SKM-1 (cell line): ENCODE data around the gene ITPR3.

Experiments used
- DNase-seq: peaks from one replicate; lab custom pipeline; 2025; ENCODE audit not compliant: unreplicated experiment; lab: John Stamatoyannopoulos, UW

ITPR3 gene

GRCh38 chr6:33683576-33684427 lies 62.7 kb downstream of the ITPR3 start:
- DNase-seq = no peak

DNA sequence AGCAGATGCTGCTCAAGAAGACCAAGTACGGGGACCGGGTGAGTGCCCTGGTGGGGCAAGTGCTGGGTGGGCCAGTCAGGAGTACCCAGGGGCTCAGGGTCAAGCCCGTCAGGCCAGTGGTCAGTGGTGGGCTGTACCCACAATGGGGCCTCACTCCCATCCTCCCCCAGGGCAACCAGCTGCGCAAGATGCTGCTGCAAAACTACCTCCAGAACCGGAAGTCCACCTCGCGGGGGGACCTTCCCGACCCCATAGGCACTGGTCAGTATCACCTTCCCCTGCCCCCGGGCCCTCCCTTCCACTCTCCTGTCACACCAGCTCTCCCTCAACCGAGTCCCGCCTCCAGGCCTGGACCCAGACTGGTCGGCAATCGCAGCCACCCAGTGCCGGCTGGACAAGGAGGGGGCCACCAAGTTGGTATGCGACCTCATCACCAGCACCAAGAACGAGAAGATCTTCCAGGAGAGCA lies 63.3 kb downstream of the ITPR3 start:
- DNase-seq = no peak

DNA sequence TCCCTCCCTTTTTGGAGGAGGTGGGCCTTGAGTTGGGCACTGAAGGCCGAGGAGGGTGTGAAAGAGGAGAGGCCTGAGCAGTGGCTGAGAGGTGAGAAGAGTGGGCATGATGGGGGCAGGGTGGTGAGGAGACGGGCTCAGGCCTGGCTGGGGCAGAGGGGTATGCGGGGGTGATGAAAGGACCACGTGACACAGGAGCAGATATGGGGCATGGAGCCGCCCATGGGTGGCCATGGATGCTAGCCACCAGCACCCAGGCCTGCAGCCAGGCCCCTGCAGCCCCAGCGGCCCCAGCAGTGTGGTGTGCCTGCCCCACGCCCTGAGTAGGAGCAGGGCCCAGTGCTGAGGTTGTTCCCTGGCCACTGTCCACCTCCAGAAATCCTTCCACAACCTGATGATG lies 63.9 kb downstream of the ITPR3 start:
- no peak for DNase-seq

- no peak for DNase-seq
Observed at GRCh38 chr6:33685411-33686224, 64.5 kb downstream of the ITPR3 start.

DNA sequence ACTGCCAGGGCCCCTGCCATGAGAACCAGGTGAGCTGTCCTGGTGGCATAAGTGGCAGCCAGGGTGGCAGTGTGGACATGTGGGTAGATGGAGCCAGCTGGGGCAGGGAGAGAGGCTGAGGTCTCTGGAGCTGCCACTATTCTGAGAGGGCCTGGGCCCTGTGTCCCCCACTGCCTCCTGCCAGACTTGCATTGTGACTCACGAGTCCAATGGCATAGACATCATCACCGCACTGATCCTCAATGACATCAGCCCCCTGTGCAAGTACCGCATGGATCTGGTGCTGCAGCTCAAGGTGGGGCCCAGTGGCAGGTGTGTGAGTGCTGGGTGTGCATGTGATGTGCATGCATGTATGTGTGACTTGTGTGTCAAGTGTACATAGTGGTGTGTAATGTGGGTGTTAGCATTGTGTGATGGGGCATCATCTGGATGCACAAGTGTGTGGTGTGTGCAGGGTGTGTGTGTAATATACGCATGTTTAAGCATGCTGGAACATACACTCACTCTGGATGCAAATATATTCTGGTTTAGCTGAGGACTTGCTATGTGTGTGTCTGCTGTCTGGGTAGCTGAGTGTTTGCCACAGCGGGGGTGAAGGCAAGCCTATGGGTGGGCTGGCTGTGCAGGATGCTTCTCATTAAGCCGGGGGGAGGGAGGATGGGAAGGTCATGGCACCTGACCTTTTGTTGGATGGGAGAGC lies 65.3 kb downstream of the ITPR3 start:
- no peak for DNase-seq

DNA sequence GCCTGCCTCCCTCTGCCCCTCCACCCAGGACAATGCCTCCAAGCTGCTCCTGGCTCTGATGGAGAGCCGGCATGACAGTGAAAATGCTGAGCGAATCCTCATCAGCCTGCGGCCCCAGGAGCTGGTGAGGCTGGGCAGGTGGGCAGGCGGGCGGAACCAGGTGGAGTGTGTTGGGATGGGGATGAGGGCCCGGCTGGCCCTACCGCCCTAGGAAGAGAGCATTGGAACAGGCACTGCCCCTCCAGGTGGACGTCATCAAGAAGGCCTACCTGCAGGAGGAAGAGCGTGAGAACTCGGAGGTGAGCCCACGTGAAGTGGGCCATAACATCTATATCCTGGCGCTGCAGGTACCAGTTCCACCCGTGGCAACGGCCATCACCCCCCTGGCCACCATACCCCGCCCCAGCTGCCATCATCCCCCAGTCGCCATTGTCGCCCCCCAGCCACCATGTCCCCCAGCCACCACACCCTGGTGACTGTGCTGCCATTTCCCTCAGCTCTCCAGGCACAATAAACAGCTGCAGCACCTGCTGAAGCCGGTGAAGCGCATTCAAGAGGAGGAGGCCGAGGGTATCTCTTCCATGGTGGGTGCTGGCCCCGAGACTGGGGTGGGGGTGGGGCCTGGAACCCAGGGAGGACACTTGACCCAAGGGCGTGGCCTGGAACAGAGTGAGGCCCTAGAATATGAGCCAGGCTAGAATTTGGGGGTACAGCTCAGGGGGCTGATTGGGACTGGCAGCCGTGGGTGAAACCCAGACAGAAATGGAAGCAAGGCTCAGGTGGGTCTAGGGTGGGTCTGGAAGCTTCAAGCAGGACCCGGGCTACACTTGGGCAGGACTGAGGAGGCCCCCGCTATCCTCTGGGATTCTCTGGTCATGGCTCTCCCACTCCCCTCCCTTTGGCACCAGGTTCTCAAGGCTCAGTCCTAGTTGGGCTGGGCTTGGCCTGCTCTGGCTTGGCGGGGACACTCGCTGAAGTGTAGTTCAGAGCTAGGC lies 66.2 kb downstream of the ITPR3 start:
- no peak for DNase-seq

- no peak for DNase-seq
Observed at GRCh38 chr6:33688006-33688405, 66.9 kb downstream of the ITPR3 start.

DNA sequence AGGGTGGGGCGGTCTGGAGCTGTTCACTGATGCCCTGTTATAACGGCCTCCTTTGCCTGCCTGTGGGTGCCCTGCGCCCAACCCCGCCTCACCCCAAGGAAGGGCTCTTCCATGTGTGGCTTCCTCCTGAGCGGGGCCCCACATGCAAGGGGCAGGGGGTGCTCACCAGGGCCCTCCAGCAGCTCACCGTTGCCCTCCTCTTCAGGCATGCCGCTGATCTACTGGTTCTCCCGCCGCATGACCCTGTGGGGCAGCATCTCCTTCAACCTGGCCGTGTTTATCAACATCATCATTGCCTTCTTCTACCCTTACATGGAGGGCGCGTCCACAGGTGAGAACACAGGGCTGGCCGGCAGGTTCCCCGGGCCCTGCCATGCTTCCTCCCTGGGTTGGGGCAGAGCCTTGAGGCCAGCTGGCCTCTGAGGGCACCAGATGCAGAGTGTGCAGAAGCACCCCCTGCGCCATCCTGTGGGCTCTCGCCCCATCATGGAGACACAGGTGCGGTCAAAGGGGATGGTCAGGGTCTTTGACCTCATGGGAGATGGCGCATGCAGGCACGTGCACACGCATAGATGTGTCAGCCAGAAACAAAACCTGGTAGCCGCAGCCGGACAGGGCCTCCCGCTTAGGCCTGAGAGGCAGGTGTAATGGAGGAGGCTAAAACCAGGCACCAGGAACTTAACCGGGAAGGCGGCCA lies 67.5 kb downstream of the ITPR3 start:
- no peak for DNase-seq

DNA sequence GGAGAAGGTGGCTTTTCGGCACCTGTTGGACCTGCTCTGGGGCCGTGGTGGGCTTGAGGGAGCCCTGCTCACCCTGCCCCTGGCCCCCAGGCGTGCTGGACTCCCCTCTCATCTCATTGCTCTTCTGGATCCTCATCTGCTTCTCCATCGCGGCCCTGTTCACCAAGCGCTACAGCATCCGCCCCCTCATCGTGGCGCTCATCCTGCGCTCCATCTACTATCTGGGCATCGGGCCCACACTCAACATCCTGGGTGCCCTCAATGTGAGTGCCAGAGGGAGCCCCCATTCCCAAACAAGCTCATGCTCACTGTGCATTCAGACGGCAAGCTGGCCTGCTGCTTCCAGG lies 68.0 kb downstream of the ITPR3 start:
- no peak for DNase-seq

- no peak for DNase-seq
Observed at GRCh38 chr6:33689879-33690278, 68.8 kb downstream of the ITPR3 start.

DNA sequence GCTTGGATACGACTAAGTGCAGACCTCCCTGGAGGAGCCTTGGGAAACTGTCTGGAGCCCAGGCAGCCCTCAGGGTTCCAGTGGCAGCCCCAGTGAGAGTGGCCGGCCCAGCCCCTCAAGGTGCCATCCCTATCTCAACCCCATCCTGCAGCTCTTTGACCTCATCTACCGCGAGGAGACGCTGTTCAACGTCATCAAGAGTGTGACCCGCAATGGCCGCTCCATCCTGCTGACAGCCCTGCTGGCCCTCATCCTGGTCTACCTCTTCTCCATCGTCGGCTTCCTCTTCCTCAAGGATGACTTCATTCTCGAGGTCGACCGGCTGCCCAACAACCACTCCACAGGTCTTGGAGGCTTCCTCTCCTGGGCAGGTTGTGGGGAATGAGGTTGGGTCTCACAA lies 69.6 kb downstream of the ITPR3 start:
- no peak for DNase-seq

GRCh38 chr6:33691456-33692077 lies 70.4 kb downstream of the ITPR3 start:
- no peak for DNase-seq

- DNase-seq = no peak
Observed at GRCh38 chr6:33692078-33692759, 71.1 kb downstream of the ITPR3 start.

DNA sequence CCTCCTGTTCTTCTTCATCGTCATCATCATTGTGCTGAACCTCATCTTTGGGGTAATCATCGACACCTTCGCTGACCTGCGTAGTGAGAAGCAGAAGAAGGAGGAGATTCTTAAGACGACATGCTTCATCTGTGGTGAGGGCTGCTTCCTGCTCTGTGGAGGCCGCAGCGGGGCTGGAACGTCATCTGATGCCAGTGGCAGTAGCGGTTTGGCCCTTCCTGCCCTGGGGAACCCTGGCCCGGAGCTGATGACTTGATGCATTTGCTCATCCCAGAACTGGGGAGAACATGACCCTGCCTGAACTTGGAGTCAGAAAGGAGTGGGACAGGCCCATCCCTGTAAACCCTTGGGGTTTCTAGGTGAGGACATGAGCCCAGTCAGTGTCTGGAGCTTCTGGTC lies 71.6 kb downstream of the ITPR3 start:
- DNase-seq = no peak

DNA sequence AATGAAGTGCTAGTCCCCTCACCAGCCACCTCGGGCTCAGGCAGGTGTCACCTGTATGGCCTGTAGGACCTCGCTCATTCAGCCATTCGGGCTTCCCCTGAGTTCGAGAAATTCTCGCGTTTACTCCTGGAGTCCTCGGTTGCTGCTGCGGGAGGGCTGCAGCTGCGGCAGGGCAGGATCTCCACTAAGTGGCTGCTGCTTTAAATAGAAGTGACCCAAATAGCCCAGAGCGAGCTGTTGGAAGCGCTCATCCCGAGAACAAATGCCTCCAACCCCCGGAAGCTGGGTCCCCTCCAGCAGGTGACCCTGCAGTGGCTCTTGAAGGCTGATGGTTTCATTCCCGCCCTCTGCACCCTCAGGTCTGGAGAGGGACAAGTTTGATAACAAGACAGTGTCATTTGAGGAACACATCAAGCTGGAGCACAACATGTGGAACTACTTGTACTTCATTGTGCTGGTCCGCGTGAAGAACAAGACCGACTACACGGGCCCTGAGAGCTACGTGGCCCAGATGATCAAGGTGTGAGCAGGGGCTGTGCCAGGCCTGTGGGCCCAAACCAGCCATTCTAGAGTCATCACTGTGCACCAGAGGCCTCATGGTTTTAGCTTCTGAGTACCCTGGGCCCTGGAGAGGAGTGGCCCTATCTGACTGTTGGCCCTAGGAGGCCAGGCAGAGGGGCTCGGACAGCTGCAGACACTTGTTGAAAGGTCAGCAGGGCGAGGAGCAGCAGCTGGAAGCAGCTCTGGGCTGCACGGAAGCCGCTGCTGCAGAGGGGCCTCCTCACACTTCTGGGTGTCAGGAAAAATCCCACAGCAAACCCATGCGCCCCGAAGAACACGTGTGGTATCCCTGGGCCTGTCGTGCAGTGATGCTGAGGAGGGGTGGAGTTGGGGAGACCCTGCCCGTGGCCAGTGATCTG lies 72.3 kb downstream of the ITPR3 start:
- DNase-seq = no peak

DNA sequence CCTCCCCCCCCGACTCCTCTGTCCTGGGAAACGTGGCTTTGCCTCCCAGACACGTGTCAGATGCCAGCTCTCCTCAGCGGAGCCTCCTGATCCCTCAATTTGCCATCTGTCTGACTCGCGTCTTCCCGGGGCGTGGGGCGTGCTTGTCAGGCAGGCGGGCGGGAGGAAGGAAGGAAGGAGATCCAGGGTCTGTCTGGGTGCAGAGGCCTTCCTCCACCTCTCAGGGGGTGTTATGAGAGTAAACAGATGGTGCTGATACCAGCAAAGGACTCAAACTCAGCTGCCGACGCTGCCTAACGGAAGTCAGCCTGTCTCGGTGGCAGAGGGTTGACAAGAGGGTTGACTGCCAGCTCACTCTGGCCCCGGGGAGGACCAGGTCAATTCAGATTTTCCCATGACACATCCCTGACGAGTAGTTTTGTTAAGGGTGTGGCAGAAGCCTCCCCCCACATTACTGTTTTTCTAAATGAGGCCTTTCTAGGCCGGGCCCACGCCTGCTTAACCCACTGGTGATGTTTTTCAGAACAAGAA lies 73.3 kb downstream of the ITPR3 start:
- no peak for DNase-seq

DNA sequence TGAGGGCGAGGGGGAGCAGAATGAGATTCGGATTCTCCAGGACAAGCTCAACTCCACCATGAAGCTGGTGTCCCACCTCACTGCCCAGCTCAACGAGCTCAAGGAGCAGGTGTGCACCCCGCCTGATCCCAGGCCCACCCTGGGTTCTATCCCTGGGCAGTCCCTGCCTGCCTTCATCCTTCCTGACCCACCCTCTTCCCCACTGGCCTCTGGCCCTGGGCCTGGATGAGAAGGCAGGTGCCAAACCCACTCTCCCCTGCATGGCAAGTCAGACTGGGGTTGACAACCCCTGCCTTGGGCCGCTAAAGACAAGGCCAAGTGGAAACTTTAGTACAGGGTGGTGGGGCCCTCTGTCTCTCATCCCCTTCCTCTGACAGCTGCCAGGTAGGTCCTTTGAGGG lies 73.9 kb downstream of the ITPR3 start:
- DNase-seq = no peak
